Activated CD4-positive, alpha-beta T cell treated with anti-CD3 and anti-CD28 coated beads, Interleukin-2, amount 50 U/mL, for 16 hours (primary cell): Measurements from ENCODE around the gene FGFRL1.

Experiments used
- DNase-seq: peaks from one replicate; pipeline ENCODE4 v3.0.0-alpha.2; 2020

FGFRL1 gene

GRCh38 chr4:1024882-1025545 lies 13.6 kb downstream of the FGFRL1 start:
- DNase-seq, result no peak

GRCh38 chr4:1026115-1026514 lies 14.7 kb downstream of the FGFRL1 start:
- peak; percentile 34 for DNase-seq

GRCh38 chr4:1027219-1027914 lies 15.9 kb downstream of the FGFRL1 start:
- DNase-seq, result no peak

DNA sequence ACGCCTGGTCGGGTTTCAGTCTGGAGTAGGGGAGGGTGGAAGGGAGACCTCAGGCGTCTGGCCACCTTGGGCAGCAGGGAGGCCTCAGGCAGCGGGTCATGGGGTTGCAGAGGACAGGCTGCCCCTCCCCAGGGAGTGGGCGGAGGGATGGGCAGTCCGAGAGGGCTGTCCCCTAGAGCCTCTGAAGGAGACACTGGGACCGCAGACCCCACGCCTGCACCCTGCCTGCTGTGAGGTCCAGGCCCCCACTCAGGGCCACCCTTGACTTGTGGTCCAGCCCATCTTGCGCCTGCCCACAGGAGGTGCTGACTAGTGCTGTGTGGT lies 16.5 kb downstream of the FGFRL1 start:
- DNase-seq, result no peak

- no peak for DNase-seq
Measured at GRCh38 chr4:1028574-1029220, 17.3 kb downstream of the FGFRL1 start.

- no peak for DNase-seq
Measured at GRCh38 chr4:1029529-1029928, 18.1 kb downstream of the FGFRL1 start.

GRCh38 chr4:1030031-1030430 lies 18.6 kb downstream of the FGFRL1 start:
- no peak for DNase-seq

- no peak for DNase-seq
Measured at GRCh38 chr4:1030559-1030958, 19.1 kb downstream of the FGFRL1 start.

- no peak for DNase-seq
Measured at GRCh38 chr4:1031346-1031745, 19.9 kb downstream of the FGFRL1 start.

GRCh38 chr4:1031956-1032795 lies 20.8 kb downstream of the FGFRL1 start:
- DNase-seq, result no peak

GRCh38 chr4:1032861-1033260 lies 21.4 kb downstream of the FGFRL1 start:
- no peak for DNase-seq

- no peak for DNase-seq
Measured at GRCh38 chr4:1033840-1034551, 22.6 kb downstream of the FGFRL1 start.

DNA sequence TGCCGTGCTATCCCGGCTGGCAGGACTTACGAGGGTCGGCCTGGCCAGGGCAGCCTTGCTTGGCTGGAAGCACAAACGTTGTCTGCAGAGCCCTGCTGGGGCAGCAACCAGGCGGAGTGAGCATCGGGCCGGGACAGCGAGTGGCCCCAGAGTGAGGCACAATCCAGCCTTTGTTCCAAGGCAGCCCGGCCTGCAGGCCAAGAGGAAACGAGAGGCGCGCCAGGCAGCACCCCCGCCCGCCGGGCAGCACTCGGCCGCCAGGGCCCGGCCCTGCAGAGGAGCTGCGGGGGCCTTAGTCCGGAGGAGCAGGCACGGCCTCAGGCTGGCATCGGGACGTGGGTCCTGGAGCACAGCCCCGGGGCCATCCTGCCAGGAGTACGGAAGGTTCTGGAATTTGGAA lies 24.1 kb downstream of the FGFRL1 start:
- DNase-seq, result no peak

- no peak for DNase-seq
Measured at GRCh38 chr4:1036095-1036494, 24.7 kb downstream of the FGFRL1 start.

DNA sequence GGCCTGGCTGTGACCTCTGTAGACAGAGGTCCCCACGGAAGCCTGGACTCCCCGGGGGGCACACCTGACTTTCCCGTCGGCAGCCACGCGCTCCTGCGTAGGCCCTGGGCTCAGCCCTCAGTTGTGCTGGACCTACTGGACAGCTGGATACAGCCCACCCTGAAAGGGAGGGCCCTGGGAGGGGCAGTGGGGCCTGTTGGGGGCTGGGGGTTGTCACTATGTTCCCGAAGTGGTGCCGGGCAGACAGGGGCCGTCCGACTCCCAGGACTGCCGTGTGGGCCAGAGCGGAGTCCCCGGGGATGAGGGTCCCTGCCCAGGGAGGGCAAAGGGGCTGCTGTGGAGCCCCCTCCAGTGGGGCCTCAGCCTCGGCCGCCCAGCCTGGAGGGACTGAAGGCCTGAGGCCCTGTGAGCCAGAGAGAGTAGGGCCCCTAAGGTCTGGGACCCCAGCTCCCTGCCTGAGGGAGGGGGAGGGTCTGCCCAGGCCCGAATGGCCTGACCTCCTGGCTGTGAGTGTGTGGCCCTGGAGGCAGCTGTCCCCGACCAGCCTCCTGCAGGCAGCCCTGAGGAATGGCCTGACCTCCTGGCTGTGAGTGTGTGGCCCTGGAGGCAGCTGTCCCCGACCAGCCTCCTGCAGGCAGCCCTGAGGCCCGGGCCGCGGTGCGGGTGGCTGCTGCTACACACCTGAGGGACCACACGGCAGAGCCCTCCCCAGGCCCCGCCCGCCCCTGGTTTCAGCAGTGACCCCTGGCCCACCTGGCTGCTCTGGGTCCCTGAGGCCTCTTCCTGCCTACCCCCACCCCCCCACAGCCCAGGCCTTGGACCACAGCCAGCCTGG lies 25.8 kb downstream of the FGFRL1 start:
- no peak for DNase-seq

DNA sequence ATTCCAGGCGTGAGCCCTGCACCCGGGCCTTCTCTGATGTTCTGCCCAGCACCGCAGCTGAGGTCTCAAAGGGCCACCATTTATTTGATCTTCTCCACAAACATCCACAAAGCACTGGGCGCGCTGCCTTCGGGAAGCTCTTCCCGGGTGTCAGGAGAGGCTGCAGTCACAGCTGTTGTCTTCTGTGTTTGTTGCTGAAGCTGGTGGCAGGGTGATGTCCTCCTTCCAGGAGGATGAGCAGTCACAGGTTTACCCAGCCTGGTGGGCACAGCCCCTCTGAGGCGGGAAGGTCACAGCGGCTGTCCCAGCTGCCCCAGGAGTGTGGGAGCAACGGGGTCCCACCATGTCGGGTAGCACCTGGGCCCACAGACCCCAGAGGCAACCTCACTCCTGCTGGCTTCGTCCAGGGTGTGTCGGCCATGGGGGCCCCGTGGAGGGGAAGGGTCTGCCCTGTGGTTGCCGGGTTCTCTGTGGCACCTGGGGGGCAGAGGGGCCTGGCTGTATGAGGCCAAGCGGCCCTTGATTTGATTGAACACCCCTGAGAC lies 27.6 kb downstream of the FGFRL1 start:
- no peak for DNase-seq

DNA sequence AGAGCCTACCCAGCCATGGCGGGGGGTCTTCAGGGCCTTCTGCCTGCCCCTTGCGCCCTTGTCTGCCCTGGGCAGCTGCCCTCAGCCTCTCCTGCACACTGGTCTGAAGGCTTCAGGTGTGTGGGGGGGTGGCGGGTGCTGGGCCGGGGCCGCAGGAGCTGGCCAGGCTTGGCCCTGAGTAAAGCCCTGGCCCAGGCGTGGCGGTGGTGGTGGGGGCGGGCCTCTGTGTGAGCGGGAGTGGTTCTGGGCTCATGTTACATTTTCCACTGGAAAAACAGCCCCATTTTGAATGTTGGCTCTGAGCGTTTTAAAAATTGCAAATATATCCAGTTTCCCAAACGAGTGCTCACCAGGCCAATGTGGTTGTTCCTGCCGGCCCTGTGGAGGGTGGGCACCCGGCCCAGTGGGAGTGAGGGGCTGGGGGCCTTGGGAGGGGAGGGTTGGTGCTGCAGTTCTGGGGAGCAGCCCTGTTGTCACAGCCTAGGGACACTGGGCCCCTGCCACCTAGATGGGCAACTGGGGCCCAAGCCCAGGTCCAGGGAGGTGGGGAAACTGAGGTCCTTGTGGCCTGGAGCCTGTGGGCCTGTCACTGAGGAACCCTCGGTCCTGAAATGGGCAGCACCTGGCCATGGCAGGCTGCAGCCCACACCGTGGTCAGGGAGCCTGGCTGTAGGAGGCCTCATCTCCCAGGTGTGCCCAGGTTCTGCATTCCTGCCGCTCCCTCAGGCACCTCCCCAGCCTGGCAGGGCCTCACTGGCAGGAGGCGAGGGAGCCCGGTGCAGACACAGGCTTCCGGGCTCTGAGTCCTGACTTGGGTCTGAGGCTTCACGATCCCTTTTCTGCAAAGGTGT lies 28.3 kb downstream of the FGFRL1 start:
- DNase-seq, result no peak

GRCh38 chr4:1040344-1041146 lies 29.1 kb downstream of the FGFRL1 start:
- DNase-seq, result no peak

DNA sequence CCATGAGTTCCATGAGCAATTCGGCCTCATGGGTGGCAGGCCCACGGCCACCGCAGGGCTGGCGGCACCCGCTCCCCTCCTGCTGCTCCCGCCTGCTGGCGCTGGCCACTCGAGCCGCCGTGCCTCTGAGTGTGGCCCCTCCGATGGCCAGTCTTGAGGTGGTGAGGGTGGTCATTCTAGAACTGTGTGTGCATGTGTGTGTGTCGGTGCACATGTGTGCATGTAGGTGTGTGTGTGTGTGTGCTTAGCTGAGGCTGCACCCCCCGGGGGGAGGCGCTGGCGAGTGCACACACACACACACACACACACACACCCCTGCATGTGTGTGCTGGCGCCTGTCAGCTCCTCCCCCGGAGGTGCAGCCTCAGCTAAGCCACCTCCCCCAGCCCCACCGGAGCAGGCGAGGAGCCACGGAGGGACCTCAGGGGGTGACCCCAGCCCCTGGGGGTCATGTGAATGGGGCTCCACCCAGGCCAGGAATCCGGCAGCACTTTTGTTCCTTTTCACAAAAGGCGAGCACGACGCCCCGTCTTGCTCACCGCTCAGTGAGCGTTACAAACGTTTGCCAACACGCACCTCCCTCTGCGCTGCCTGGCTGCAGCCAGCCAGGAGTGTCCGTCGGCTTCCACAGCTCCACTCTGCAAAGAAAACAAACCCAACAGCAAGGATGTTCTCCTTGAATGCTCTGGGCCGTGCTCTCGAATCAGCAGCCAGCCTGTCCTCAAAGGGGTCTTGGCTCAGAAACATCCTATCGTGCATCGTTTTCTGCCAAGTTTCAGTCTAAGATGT lies 29.9 kb downstream of the FGFRL1 start:
- no peak for DNase-seq
